H1 (cell line): ENCODE results near the gene ARSB.

ENCODE experiments used
- JUND ChIP-seq: IDR thresholded peaks from 2 replicates; pipeline ENCODE4 v1.6.1; 2011; ENCODE audit warnings: mild to moderate bottlenecking, improper control_type of control experiment, low read length
- POU5F1 ChIP-seq: IDR thresholded peaks from 2 replicates; pipeline ENCODE4 v1.6.1; 2011; ENCODE audit warnings: low read depth, mild to moderate bottlenecking, low read length, moderate library complexity
- RAD21 ChIP-seq, 2 experiments: IDR thresholded peaks in 1 of 2; conservative IDR thresholded peaks in 1 of 2; 2 replicates each; pipeline ENCODE4 v1.6.1; 2011; ENCODE audit warnings: low read depth in 2 of 2, low read length in 2 of 2, improper control_type of control experiment in 1 of 2, inconsistent platforms in 1 of 2, mild to moderate bottlenecking in 1 of 2, moderate library complexity in 1 of 2
- TCF12 ChIP-seq: IDR thresholded peaks from 2 replicates; pipeline ENCODE4 v1.6.1; 2011; ENCODE audit warnings: low read depth, mild to moderate bottlenecking, low read length
- TEAD4 ChIP-seq: IDR thresholded peaks from 2 replicates; pipeline ENCODE4 v1.6.1; 2012; ENCODE audit warnings: low read depth, low read length, inconsistent platforms, mixed read lengths
- TF ChIP-seq, protein P1 (sequence below), 3 experiments: IDR thresholded peaks; 1 replicate in 2 of 3; 2 replicates in 1 of 3; pipeline versions ENCODE4 v1.5.1 to v1.6.1; 2011; ENCODE audit warnings: low read length in 3 of 3, mild to moderate bottlenecking in 3 of 3, inconsistent platforms in 2 of 3, low read depth in 1 of 3, moderate library complexity in 1 of 3; ENCODE audit not compliant: insufficient read depth in 1 of 3; ENCODE audit errors: control extremely low read depth in 1 of 3

DNA sequence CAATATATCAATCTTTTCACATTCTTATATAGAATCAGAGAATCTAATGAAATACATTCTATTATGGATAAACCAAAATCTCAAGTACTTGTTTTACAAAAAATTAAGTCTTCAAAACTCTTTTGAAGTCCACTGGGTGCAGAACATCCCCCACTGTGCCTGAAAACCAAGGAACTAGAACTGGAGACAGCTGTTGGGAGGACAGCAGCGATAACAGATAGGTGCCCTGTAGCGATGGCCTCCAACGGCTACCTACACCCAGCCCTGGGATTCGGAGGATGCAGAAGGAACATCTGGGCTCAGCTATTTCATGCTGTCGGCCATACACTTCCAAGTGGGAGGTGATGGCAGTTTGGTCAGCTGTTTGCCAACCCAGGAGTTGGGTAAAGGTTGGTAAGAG is 207.2 kb downstream of the ARSB start:
- TF ChIP-seq POU5F1, result no peak
- no peak for TF ChIP-seq RAD21 (IDR thresholded peaks at IDR 0.05 in 1 of 2, conservative IDR thresholded peaks at IDR 0.05 in 1 of 2; ENCODE audit: low read depth in 2 of 2, low read length in 2 of 2)
- TF ChIP-seq, protein P1, sequence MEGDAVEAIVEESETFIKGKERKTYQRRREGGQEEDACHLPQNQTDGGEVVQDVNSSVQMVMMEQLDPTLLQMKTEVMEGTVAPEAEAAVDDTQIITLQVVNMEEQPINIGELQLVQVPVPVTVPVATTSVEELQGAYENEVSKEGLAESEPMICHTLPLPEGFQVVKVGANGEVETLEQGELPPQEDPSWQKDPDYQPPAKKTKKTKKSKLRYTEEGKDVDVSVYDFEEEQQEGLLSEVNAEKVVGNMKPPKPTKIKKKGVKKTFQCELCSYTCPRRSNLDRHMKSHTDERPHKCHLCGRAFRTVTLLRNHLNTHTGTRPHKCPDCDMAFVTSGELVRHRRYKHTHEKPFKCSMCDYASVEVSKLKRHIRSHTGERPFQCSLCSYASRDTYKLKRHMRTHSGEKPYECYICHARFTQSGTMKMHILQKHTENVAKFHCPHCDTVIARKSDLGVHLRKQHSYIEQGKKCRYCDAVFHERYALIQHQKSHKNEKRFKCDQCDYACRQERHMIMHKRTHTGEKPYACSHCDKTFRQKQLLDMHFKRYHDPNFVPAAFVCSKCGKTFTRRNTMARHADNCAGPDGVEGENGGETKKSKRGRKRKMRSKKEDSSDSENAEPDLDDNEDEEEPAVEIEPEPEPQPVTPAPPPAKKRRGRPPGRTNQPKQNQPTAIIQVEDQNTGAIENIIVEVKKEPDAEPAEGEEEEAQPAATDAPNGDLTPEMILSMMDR (IDR thresholded peaks at IDR 0.05; ENCODE audit: control extremely low read depth in 1 of 3, insufficient read depth in 1 of 3, low read depth in 1 of 3, low read length in 3 of 3), result no peak
- no peak for TF ChIP-seq TCF12
- no peak for TF ChIP-seq TEAD4
- no peak for TF ChIP-seq JUND
